Right atrium auricular region (tissue), 2 donors: ENCODE data around the gene SNN. TPM values are rescaled to one million over a fixed set of nuclear protein-coding genes. Genes with fewer than 3 reads are reported as not detected.
A peak's percentile ranks its signal among the peaks of the same experiment; 100 is the strongest.

ENCODE experiments used
- DNase-seq: peaks from one replicate; pipeline ENCODE4 v3.0.0-alpha.2; 2019; ENCODE audit warnings: low spot score
- H3K27ac ChIP-seq, 2 donors: fragments of 200-600 bp; sonication (generic); 1 replicate in 1 of 2; 2 replicates in 1 of 2; pipeline ENCODE4 v1.5.1; 2016 to 2019
- H3K27me3 ChIP-seq, 2 donors: fragments of 200-600 bp; sonication (generic); one replicate each; pipeline versions ENCODE4 v1.5.1 to v1.6.0; 2017 to 2019
- H3K36me3 ChIP-seq: fragments of 200-600 bp; sonication (generic); one replicate; pipeline ENCODE4 v1.5.1; 2016
- H3K4me1 ChIP-seq, 2 donors: fragments of 200-600 bp; sonication (generic); one replicate each; pipeline versions ENCODE4 v1.5.1 to v1.6.0; 2017 to 2019
- H3K4me3 ChIP-seq, 2 donors: fragments of 200-600 bp; sonication (generic); 1 replicate in 1 of 2; 2 replicates in 1 of 2; pipeline ENCODE4 v1.5.1; 2017 to 2019; ENCODE audit warnings: mild to moderate bottlenecking in 1 of 2, moderate library complexity in 1 of 2
- H3K9me3 ChIP-seq, 2 donors: fragments of 200-600 bp; sonication (generic); one replicate each; pipeline ENCODE4 v1.5.1; 2019
- total RNA-seq, 2 donors: library from RNA; depleted of rRNA; stranded (reverse); fragments of >200 nt; gene quantifications; one replicate each; pipeline ENCODE4 v1.1.0, GENCODE V29; 2016
- TF ChIP-seq, protein P1 (sequence below), 2 donors: fragments of 200-600 bp; sonication (generic); IDR thresholded peaks; one replicate each; pipeline ENCODE4 v1.5.1; 2019; ENCODE audit warnings: antibody characterized with exemption in 2 of 2

SNN gene
- total RNA-seq, 2 donors from 2014 or later = 18.9 to 20.0 TPM

DNA sequence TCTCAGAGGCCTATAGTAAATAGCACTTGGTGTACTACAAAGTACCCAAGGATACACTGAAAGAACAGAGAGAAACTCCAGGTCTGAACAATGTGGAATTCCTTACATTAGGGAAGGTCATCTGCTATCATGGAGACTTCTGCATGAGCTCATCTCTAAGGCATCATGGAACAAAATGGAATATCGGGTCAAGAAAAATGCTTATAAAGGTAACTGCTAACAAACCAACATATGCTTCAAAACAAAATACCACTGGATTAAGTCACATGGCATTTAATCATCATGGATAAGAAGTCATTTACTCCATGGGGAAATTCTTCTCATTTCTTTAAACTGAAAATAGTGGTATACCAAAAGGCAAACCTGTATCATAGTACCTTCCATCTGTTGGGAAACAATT, 40.2 kb downstream of the SNN start:
- H3K36me3 ChIP-seq = peaks cover 22% of the 10 kb centered on the region
- no peaks in the 10 kb centered on the region for H3K27me3 ChIP-seq
- DNase-seq = no peak
- H3K9me3 ChIP-seq = no peaks in the 10 kb centered on the region
- H3K4me3 ChIP-seq = no peak overlapping the region
- H3K4me1 ChIP-seq = peaks cover 0 to 23% of the 10 kb centered on the region in 2 donors
- H3K27ac ChIP-seq = peak overlapping the region; percentile 44 to 78
- TF ChIP-seq, protein P1, sequence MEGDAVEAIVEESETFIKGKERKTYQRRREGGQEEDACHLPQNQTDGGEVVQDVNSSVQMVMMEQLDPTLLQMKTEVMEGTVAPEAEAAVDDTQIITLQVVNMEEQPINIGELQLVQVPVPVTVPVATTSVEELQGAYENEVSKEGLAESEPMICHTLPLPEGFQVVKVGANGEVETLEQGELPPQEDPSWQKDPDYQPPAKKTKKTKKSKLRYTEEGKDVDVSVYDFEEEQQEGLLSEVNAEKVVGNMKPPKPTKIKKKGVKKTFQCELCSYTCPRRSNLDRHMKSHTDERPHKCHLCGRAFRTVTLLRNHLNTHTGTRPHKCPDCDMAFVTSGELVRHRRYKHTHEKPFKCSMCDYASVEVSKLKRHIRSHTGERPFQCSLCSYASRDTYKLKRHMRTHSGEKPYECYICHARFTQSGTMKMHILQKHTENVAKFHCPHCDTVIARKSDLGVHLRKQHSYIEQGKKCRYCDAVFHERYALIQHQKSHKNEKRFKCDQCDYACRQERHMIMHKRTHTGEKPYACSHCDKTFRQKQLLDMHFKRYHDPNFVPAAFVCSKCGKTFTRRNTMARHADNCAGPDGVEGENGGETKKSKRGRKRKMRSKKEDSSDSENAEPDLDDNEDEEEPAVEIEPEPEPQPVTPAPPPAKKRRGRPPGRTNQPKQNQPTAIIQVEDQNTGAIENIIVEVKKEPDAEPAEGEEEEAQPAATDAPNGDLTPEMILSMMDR (IDR thresholded peaks at IDR 0.05) = no peak

DNA sequence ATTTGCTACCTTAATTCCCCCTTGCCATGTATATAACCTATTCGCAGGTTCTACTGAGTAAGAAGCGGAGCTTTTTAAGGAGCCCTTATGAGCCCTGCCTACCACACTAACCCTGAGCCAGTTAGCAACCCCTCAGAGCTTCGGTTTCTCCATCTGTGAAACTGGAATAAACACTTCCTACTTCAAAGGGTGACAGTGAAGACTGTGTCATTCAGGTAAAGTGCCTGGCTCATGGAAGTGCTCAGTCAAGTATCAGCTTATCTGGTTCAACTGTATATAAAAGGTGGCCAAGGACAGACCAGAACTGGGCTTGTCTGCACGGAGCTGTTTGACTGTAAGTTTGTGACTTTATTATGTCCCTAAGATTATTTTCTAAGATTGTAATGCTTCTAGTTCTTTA, 43.4 kb downstream of the SNN start:
- TF ChIP-seq, protein P1 (IDR thresholded peaks at IDR 0.05) = no peak
- no peaks in the 10 kb centered on the region for H3K9me3 ChIP-seq
- H3K4me1 ChIP-seq = peaks cover 0 to 9% of the 10 kb centered on the region in 2 donors
- H3K36me3 ChIP-seq = peaks cover 28% of the 10 kb centered on the region
- H3K27ac ChIP-seq = no peak overlapping the region
- H3K4me3 ChIP-seq = no peak overlapping the region
- no peak for DNase-seq
- no peaks in the 10 kb centered on the region for H3K27me3 ChIP-seq

DNA sequence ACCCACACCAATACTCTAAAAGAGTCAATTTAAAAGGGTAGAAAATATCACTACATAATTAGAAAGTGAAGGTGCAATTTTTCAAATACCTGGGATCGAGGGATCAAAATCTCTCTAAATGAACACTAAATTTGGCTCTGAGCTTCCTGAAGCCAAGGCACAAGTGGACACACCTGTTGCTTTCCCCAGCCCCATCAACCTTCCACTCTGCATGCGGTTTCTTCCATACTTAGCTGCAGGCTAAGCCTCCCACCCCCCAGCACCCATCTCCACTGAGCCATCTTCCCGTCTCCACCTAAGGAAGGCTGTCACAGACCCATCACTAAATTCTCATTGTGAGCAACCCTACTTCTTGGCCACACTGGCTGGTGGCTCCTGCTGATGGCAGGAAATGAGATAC, 43.9 kb downstream of the SNN start:
- Histone ChIP-seq H3K36me3 (peaks cover 28% of the 10 kb centered on the region), H3K9me3 (no peaks in the 10 kb centered on the region), H3K4me3 (no peak overlapping the region), H3K4me1 (peaks cover 0 to 5% of the 10 kb centered on the region in 2 donors), H3K27me3 (no peaks in the 10 kb centered on the region), H3K27ac (no peak overlapping the region)
- DNase-seq = no peak
- TF ChIP-seq, protein P1 (IDR thresholded peaks at IDR 0.05) = no peak

DNA sequence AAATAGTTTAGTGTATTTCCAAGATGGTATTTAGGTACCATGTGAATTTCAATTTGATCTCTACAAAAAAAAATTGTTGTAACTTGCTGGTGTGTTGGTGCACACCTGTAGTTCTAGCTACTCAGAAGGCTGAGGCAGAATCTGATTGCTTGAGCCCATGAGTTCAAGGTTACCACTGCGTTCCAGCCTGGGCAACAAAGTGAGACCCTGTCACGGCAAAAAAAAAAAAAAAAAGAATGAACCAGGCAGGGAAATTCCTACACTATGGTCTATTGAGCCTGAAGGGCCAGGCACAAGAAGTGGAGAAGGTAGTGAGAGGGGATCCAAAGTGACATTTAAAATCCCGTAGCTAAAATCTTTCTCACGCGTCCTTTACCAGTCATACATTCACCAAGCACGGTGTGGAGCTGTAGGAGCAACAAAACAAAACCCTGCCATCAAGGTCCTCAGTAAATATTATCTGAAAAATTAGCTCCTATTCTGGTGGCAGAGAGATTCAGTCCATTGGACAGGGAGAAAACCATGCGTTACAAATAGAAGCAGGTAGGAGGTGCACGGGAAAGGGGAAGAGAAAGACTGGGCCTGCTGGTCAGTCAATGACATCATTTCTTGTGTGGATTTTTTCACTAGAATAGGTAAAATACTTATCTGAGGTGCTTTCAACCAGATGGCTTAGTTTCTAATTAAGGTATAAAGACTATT, 47.1 kb downstream of the SNN start:
- Histone ChIP-seq H3K9me3 (no peaks in the 10 kb centered on the region), H3K27me3 (no peaks in the 10 kb centered on the region), H3K36me3 (peaks cover 32% of the 10 kb centered on the region), H3K4me1 (no peaks in the 10 kb centered on the region), H3K27ac (no peak overlapping the region), H3K4me3 (no peak overlapping the region)
- TF ChIP-seq, protein P1 (IDR thresholded peaks at IDR 0.05) = no peak
- DNase-seq = no peak

DNA sequence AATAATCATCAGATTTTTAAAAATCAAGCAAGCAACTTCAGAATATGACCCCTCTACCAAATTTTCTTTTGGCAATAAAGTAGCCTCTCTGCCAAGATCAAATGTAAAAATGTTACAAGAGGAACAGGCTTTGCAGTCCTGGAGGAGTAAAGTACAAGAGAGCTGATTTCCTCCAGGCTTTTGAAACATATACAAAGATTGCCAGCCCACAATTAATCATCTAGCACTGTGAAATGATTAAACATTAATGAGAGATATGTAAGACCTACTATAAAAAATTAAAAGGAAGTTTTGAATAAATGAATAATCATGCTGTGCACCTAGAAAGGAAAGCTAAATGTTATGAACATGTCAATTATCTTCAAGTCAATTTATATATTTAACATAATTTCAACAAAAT, 48.1 kb downstream of the SNN start:
- Histone ChIP-seq H3K9me3 (no peaks in the 10 kb centered on the region), H3K36me3 (peaks cover 32% of the 10 kb centered on the region), H3K4me3 (no peak overlapping the region), H3K27ac (no peak overlapping the region), H3K27me3 (no peaks in the 10 kb centered on the region), H3K4me1 (no peaks in the 10 kb centered on the region)
- TF ChIP-seq, protein P1 (IDR thresholded peaks at IDR 0.05) = no peak
- no peak for DNase-seq

DNA sequence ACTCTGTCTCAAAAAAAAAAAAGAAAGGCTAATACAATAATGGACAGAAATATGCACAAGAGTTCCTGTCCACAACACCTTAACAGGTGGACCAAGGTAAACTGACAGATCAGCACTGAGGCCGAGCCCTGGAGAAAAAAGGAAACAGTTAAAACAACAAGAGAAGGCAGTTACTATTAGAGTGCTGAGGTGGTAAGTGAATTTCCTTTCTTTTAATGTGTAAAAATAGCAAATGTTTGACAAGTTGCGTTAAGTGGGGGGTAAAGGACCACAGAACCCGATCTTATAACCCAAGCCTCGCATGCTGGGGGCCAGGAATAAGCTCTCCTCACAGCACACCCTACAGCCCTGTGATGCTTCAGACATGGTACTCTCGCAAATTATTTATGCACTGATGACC, 49.6 kb downstream of the SNN start:
- Histone ChIP-seq H3K4me1 (no peaks in the 10 kb centered on the region), H3K27me3 (no peaks in the 10 kb centered on the region), H3K9me3 (no peaks in the 10 kb centered on the region), H3K27ac (no peak overlapping the region), H3K4me3 (no peak overlapping the region), H3K36me3 (peaks cover 32% of the 10 kb centered on the region)
- DNase-seq = no peak
- TF ChIP-seq, protein P1 (IDR thresholded peaks at IDR 0.05) = no peak
